ENCODE results near the gene PLAGL1. TPM values are rescaled to one million over a fixed set of nuclear protein-coding genes. Genes with fewer than 3 reads are reported as not detected.
"Not testable (repeated sequence)": the region's sequence is repeated elsewhere in the genome, so short reads cannot be mapped to it uniquely, and the experiment has no call there.

Gene PLAGL1
- 2.4 and 5.7 TPM in 2 replicates for total RNA-seq

- peak; percentile 69 to 76 for DNase-seq (ENCODE audit: low read depth in 2 of 2)
These were observed at the start of gene PLAGL1 for GRCh38 chr6:144008120-144008811. TSS of gene PLAGL1 (minus strand) at chr6:144008259. CDS start at chr6:143948136, 60,123 bp downstream.

- DNase-seq (ENCODE audit: low read depth in 2 of 2): no peak
These were observed 47.3 kb upstream of the PLAGL1 start for GRCh38 chr6:144055121-144055931.

GRCh38 chr6:144053601-144054000 is 45.5 kb upstream of the PLAGL1 start:
- DNase-seq (ENCODE audit: low read depth in 2 of 2): no peak

- DNase-seq (ENCODE audit: low read depth in 2 of 2): no peak
These were observed 44.4 kb upstream of the PLAGL1 start for GRCh38 chr6:144052488-144052887.

GRCh38 chr6:144049386-144049785 is 41.3 kb upstream of the PLAGL1 start:
- DNase-seq (ENCODE audit: low read depth in 2 of 2): no peak

- DNase-seq (ENCODE audit: low read depth in 2 of 2): no peak
These were observed 39.6 kb upstream of the PLAGL1 start for GRCh38 chr6:144047688-144048087.

GRCh38 chr6:144046672-144047071 is 38.6 kb upstream of the PLAGL1 start:
- not testable (repeated sequence) for DNase-seq (ENCODE audit: low read depth in 2 of 2)

- DNase-seq (ENCODE audit: low read depth in 2 of 2): not testable (repeated sequence)
These were observed 36.9 kb upstream of the PLAGL1 start for GRCh38 chr6:144044989-144045388.

GRCh38 chr6:144036835-144037195 is 28.8 kb upstream of the PLAGL1 start:
- no peak for DNase-seq (ENCODE audit: low read depth in 2 of 2)

GRCh38 chr6:144036064-144036834 is 28.2 kb upstream of the PLAGL1 start:
- DNase-seq (ENCODE audit: low read depth in 2 of 2): peak; percentile 14 to 17

GRCh38 chr6:144035416-144035815 is 27.4 kb upstream of the PLAGL1 start:
- no peak for DNase-seq (ENCODE audit: low read depth in 2 of 2)

GRCh38 chr6:144033816-144034735 is 26.0 kb upstream of the PLAGL1 start:
- peak in 1 of 2 donors; percentile 32 for DNase-seq (ENCODE audit: low read depth in 2 of 2)

- DNase-seq (ENCODE audit: low read depth in 2 of 2): no peak
These were observed 21.4 kb upstream of the PLAGL1 start for GRCh38 chr6:144029452-144029851.

- DNase-seq (ENCODE audit: low read depth in 2 of 2): no peak
These were observed 20.0 kb upstream of the PLAGL1 start for GRCh38 chr6:144027932-144028587.

- no peak for DNase-seq (ENCODE audit: low read depth in 2 of 2)
These were observed 15.2 kb upstream of the PLAGL1 start for GRCh38 chr6:144023216-144023615.

GRCh38 chr6:144019929-144020328 is 11.9 kb upstream of the PLAGL1 start:
- DNase-seq (ENCODE audit: low read depth in 2 of 2): no peak

- no peak for DNase-seq (ENCODE audit: low read depth in 2 of 2)
These were observed 9.4 kb upstream of the PLAGL1 start for GRCh38 chr6:144017166-144018094.

- peak; percentile 77 to 83 for DNase-seq (ENCODE audit: low read depth in 2 of 2)
These were observed 5.4 kb upstream of the PLAGL1 start for GRCh38 chr6:144013486-144013909.

GRCh38 chr6:144012534-144012933 is 4.5 kb upstream of the PLAGL1 start:
- no peak for DNase-seq (ENCODE audit: low read depth in 2 of 2)
